K562 (cell line): ENCODE measurements around the gene TMIGD2. TPM values are rescaled to one million over a fixed set of nuclear protein-coding genes. Genes with fewer than 3 reads are reported as not detected.

ENCODE experiments used
- C11orf30 ChIP-seq: fragments of 450-650 bp; IDR thresholded peaks from 2 replicates; pipeline ENCODE4 v1.6.1; 2016; ENCODE audit warnings: low read depth, mild to moderate bottlenecking
- FOXP1 ChIP-seq: sonication (generic); formaldehyde crosslinking; IDR thresholded peaks from 2 replicates; pipeline ENCODE4 v1.8.0; 2022; ENCODE audit warnings: mild to moderate bottlenecking, missing genetic modification reagents
- GATAD2B ChIP-seq: fragments of 450-650 bp; IDR thresholded peaks from 2 replicates; pipeline ENCODE4 v1.6.1; 2017; ENCODE audit warnings: mild to moderate bottlenecking, borderline replicate concordance
- HDAC1 ChIP-seq, 2 experiments: fragments of 450-650 bp; IDR thresholded peaks; 2 replicates each; pipeline ENCODE4 v1.6.1; 2016 to 2017; ENCODE audit warnings: inconsistent platforms in 1 of 2, mild to moderate bottlenecking in 1 of 2, moderate library complexity in 1 of 2
- HDAC2 ChIP-seq: fragments of 450-650 bp; IDR thresholded peaks from 2 replicates; pipeline ENCODE4 v1.6.1; 2016; ENCODE audit warnings: mild to moderate bottlenecking
- KDM1A ChIP-seq, 2 experiments: fragments of 450-650 bp; IDR thresholded peaks; 2 replicates each; pipeline ENCODE4 v1.6.1; 2016; ENCODE audit warnings: mild to moderate bottlenecking in 2 of 2
- PHB ChIP-seq: fragments of 250-450 bp; sonication (Bioruptor Pico); IDR thresholded peaks from 2 replicates; pipeline ENCODE4 v1.5.0; 2021
- RBM17 ChIP-seq: fragments of 200-400 bp; formaldehyde crosslinking; IDR thresholded peaks from 2 replicates; pipeline ENCODE4 v1.6.1; 2017; ENCODE audit warnings: low read depth, mild to moderate bottlenecking, low read length, borderline replicate concordance
- SMARCA5 ChIP-seq: fragments of 450-650 bp; IDR thresholded peaks from 2 replicates; pipeline ENCODE4 v1.6.1; 2016
- ZBTB17 ChIP-seq: fragments of 450-650 bp; formaldehyde crosslinking; IDR thresholded peaks from 2 replicates; pipeline ENCODE4 v1.4.0; 2020; ENCODE audit warnings: mild to moderate bottlenecking
- ZFP91 ChIP-seq: sonication (generic); formaldehyde crosslinking; IDR thresholded peaks from 2 replicates; pipeline ENCODE4 v1.8.0; 2022; ENCODE audit warnings: mild to moderate bottlenecking, missing genetic modification reagents
- ZFX ChIP-seq: sonication (generic); formaldehyde crosslinking; IDR thresholded peaks from 2 replicates; pipeline ENCODE4 v1.8.0; 2022; ENCODE audit warnings: mild to moderate bottlenecking, missing genetic modification reagents, moderate library complexity
- ZNF121 ChIP-seq: sonication (generic); formaldehyde crosslinking; conservative IDR thresholded peaks from 2 replicates; pipeline ENCODE4 v1.8.0; 2022; ENCODE audit warnings: missing genetic modification reagents
- ZNF175 ChIP-seq: fragments of 200-800 bp; sonication (Bioruptor generic); IDR thresholded peaks from 2 replicates; pipeline ENCODE4 v1.6.1; 2016; ENCODE audit warnings: low read depth, mild to moderate bottlenecking, missing genetic modification characterization, missing compliant biosample characterization
- ZNF347 ChIP-seq: fragments of 450-650 bp; formaldehyde crosslinking; IDR thresholded peaks from 2 replicates; pipeline ENCODE4 v1.4.0; 2020; ENCODE audit warnings: low read depth, mild to moderate bottlenecking, moderate library complexity
- ZNF76 ChIP-seq: fragments of 250-450 bp; sonication (Bioruptor Pico); IDR thresholded peaks from 2 replicates; pipeline ENCODE4 v1.4.0; 2020; ENCODE audit warnings: mild to moderate bottlenecking, moderate library complexity, borderline replicate concordance
- polyA plus RNA-seq, 8 experiments: library from polyadenylated mRNA; depleted of rRNA in 4 of 8; stranded (reverse) in 5 of 8; unstranded in 3 of 8; fragments of >200 nt; fragmentation: Nextera tagmentation in 2 of 8; fragmentation: Illumina TruSeq in 1 of 8; extraction: Ambion mirVana in 2 of 8; extraction: Trizol in 1 of 8; gene quantifications; 2 replicates each; pipeline versions ENCODE4 v1.2.1 to v1.2.3, GENCODE V29; 2011 to 2014; ENCODE audit warnings: inconsistent platforms in 1 of 8, missing spikeins in 1 of 8
- total RNA-seq, 7 experiments: library from RNA; depleted of rRNA in 6 of 7; stranded (reverse); fragments of >200 nt in 6 of 7; fragmentation: Illumina TruSeq in 2 of 7; extraction: Trizol in 2 of 7; gene quantifications; 2 replicates each; pipeline versions ENCODE4 v1.2.1 to v1.2.3, GENCODE V29; 2011 to 2021; ENCODE audit warnings: low replicate concordance in 1 of 7
- TF ChIP-seq, protein P1 (sequence below): fragments of 250-450 bp; sonication (Bioruptor Pico); IDR thresholded peaks from 2 replicates; pipeline ENCODE4 v1.4.0; 2020; ENCODE audit warnings: mild to moderate bottlenecking

TMIGD2 gene
- total and polyA plus RNA-seq, 9 of the 15 experiments (the other 6 are each of a cell fraction or from before 2014, with no cell fraction given), result not detected

GRCh38 chr19:4295972-4296771 is 6.0 kb downstream of the TMIGD2 start (continued):
- TF ChIP-seq KDM1A (IDR thresholded peaks at IDR 0.05), result peak; percentile 70 to 85
- peak; percentile 90 for TF ChIP-seq ZNF121 (CRISPR knock-in tag)
- no peak for TF ChIP-seq FOXP1 (CRISPR knock-in tag)
- no peak for TF ChIP-seq ZNF76 (CRISPR knock-in tag)
- no peak for TF ChIP-seq GATAD2B
- no peak for TF ChIP-seq ZNF347 (CRISPR knock-in tag)
- 0 out of 4 replicates have a peak, but pooled peaks of 1 of the 2 experiments have one; percentile 22 for TF ChIP-seq HDAC1 (IDR thresholded peaks at IDR 0.05)
- TF ChIP-seq ZFX (CRISPR knock-in tag), result no peak
- TF ChIP-seq RBM17, result no peak
- TF ChIP-seq C11orf30, result no peak
- TF ChIP-seq, protein P1, sequence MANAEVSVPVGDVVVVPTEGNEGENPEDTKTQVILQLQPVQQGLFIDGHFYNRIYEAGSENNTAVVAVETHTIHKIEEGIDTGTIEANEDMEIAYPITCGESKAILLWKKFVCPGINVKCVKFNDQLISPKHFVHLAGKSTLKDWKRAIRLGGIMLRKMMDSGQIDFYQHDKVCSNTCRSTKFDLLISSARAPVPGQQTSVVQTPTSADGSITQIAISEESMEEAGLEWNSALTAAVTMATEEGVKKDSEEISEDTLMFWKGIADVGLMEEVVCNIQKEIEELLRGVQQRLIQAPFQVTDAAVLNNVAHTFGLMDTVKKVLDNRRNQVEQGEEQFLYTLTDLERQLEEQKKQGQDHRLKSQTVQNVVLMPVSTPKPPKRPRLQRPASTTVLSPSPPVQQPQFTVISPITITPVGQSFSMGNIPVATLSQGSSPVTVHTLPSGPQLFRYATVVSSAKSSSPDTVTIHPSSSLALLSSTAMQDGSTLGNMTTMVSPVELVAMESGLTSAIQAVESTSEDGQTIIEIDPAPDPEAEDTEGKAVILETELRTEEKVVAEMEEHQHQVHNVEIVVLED (CRISPR knock-in tag), result no peak
- TF ChIP-seq ZBTB17, result no peak
- TF ChIP-seq HDAC2, result peak; percentile 67
- TF ChIP-seq SMARCA5, result peak; percentile 87
- TF ChIP-seq PHB, result no peak
- no peak for TF ChIP-seq ZFP91 (CRISPR knock-in tag)
- TF ChIP-seq ZNF175 (CRISPR knock-in tag), result no peak
